Measurements from ENCODE around the gene BTBD9.

GRCh38 chr6:38396209-38396608, 243.5 kb downstream of the BTBD9 start:
- TF ChIP-seq, protein P1, sequence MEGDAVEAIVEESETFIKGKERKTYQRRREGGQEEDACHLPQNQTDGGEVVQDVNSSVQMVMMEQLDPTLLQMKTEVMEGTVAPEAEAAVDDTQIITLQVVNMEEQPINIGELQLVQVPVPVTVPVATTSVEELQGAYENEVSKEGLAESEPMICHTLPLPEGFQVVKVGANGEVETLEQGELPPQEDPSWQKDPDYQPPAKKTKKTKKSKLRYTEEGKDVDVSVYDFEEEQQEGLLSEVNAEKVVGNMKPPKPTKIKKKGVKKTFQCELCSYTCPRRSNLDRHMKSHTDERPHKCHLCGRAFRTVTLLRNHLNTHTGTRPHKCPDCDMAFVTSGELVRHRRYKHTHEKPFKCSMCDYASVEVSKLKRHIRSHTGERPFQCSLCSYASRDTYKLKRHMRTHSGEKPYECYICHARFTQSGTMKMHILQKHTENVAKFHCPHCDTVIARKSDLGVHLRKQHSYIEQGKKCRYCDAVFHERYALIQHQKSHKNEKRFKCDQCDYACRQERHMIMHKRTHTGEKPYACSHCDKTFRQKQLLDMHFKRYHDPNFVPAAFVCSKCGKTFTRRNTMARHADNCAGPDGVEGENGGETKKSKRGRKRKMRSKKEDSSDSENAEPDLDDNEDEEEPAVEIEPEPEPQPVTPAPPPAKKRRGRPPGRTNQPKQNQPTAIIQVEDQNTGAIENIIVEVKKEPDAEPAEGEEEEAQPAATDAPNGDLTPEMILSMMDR (IDR thresholded peaks at IDR 0.05), result no peak
- no peak for TF ChIP-seq EZH2 (IDR thresholded peaks at IDR 0.05; ENCODE audit: borderline replicate concordance, insufficient read depth, low read depth, low read length, poor library complexity, severe bottlenecking)

Data from B cell (primary cell).